ENCODE results near the gene CWH43. TPM values are rescaled to one million over a fixed set of nuclear protein-coding genes. Genes with fewer than 3 reads are reported as not detected.

The CWH43 gene
- total and polyA plus RNA-seq, 12 donors: not detected

- no peak overlapping the region for H3K4me3 ChIP-seq
- WGBS, 4 donors: 76 to 87% (median 81%) methylated on average over 2 of the region's 2 CpGs
- no peaks in the 10 kb centered on the region for H3K27me3 ChIP-seq
- H3K36me3 ChIP-seq (replicated peaks in 1 of 2): no peaks in the 10 kb centered on the region
- TF ChIP-seq POLR2A (IDR thresholded peaks at IDR 0.05) (no peak), CTCF (IDR thresholded peaks at IDR 0.05) (no peak)
- no peak overlapping the region for H3K27ac ChIP-seq
- H3K4me1 ChIP-seq (replicated peaks in 1 of 2): no peaks in the 10 kb centered on the region
- no peaks in the 10 kb centered on the region for H3K9me3 ChIP-seq (replicated peaks in 1 of 3)
- intact Hi-C loops (cut with DNase I): loop anchor here in 1 of 2 donors (10.0 kb wide), 1 partner anchor 54 kb away; the partner anchor contains the start of gene OCIAD2
- no peak for DNase-seq
These were observed 27.5 kb upstream of the CWH43 start for GRCh38 chr4:48958582-48958981.

- WGBS, 4 donors: 79 to 89% (median 85%) methylated on average over 3 of the region's 3 CpGs
- no peaks in the 10 kb centered on the region for H3K4me1 ChIP-seq (replicated peaks in 1 of 2)
- H3K27me3 ChIP-seq: no peaks in the 10 kb centered on the region
- no peaks in the 10 kb centered on the region for H3K36me3 ChIP-seq (replicated peaks in 1 of 2)
- H3K4me3 ChIP-seq: no peak overlapping the region
- TF ChIP-seq CTCF (IDR thresholded peaks at IDR 0.05): no peak
- no peak for TF ChIP-seq POLR2A (IDR thresholded peaks at IDR 0.05)
- no peaks in the 10 kb centered on the region for H3K9me3 ChIP-seq (replicated peaks in 1 of 3)
- intact Hi-C loops (cut with DNase I): loop anchor here (5.0 to 10.0 kb wide), 2 partner anchors 386 to 389 kb away; no protein-coding TSS in a partner anchor
- DNase-seq: no peak
- no peak overlapping the region for H3K27ac ChIP-seq
These were observed 25.0 kb upstream of the CWH43 start for GRCh38 chr4:48960988-48961635.

- Histone ChIP-seq H3K9me3 (replicated peaks in 1 of 3) (no peaks in the 10 kb centered on the region), H3K36me3 (replicated peaks in 1 of 2) (no peaks in the 10 kb centered on the region), H3K4me3 (no peak overlapping the region), H3K27ac (no peak overlapping the region), H3K27me3 (no peaks in the 10 kb centered on the region), H3K4me1 (replicated peaks in 1 of 2) (no peaks in the 10 kb centered on the region)
- intact Hi-C loops (cut with DNase I): loop anchor here (5.0 to 10.0 kb wide), 2 partner anchors 388 to 390 kb away; no protein-coding TSS in a partner anchor
- TF ChIP-seq POLR2A (IDR thresholded peaks at IDR 0.05) (no peak), CTCF (IDR thresholded peaks at IDR 0.05) (no peak)
- WGBS, 4 donors: 70 to 80% (median 76%) methylated on average over 5 of the region's 5 CpGs
- no peak for DNase-seq
These were observed 23.4 kb upstream of the CWH43 start for GRCh38 chr4:48962636-48963035.

GRCh38 chr4:48963042-48963679 is 22.9 kb upstream of the CWH43 start:
- intact Hi-C loops (cut with DNase I): loop anchor here (5.0 to 10.0 kb wide), 2 partner anchors 388 to 391 kb away; no protein-coding TSS in a partner anchor
- H3K9me3 ChIP-seq (replicated peaks in 1 of 3): no peaks in the 10 kb centered on the region
- H3K27ac ChIP-seq: no peak overlapping the region
- DNase-seq: peak; percentile 75 to 89 (median 80)
- no peaks in the 10 kb centered on the region for H3K36me3 ChIP-seq (replicated peaks in 1 of 2)
- no peak overlapping the region for H3K4me3 ChIP-seq
- H3K4me1 ChIP-seq (replicated peaks in 1 of 2): no peaks in the 10 kb centered on the region
- TF ChIP-seq POLR2A (IDR thresholded peaks at IDR 0.05) (no peak), CTCF (IDR thresholded peaks at IDR 0.05) (peak; percentile 93 to 99 (median 97))
- 13 to 19% (median 17%) methylated on average over 5 of the region's 5 CpGs for WGBS, 4 donors
- H3K27me3 ChIP-seq: no peaks in the 10 kb centered on the region

All from adrenal gland (tissue), 12 donors.